OCI-LY3 (cell line): Measurements from ENCODE around the gene PLEKHG3.

ENCODE experiments used
- H2AFZ ChIP-seq: fragments of 200-600, 300-600 bp; shearing (Covaris generic); 2 replicates; pipeline ENCODE4 v1.6.0; 2014; ENCODE audit warnings: antibody characterized with exemption, low read depth, low read length
- H3K27ac ChIP-seq: fragments of 200-600, 300-600 bp; sonication (generic); 2 replicates; pipeline ENCODE4 v1.5.1; 2014; ENCODE audit warnings: mild to moderate bottlenecking, low read length, moderate library complexity, mixed read lengths
- H3K27me3 ChIP-seq: fragments of 200-600, 300-600 bp; sonication (generic); 2 replicates; pipeline ENCODE4 v1.6.1; 2014; ENCODE audit warnings: low read depth, low read length, mixed read lengths
- H3K36me3 ChIP-seq: fragments of 200-600, 300-600 bp; sonication (generic); replicated peaks from 2 replicates; pipeline ENCODE3; 2014; ENCODE audit warnings: low read depth, low read length, mixed read lengths
- H3K4me1 ChIP-seq: fragments of 300-600, 200-600 bp; sonication (generic); 2 replicates; pipeline ENCODE4 v1.6.1; 2014; ENCODE audit warnings: low read length, mixed read lengths
- H3K4me2 ChIP-seq: fragments of 200-600, 300-600 bp; sonication (generic); 2 replicates; pipeline ENCODE4 v1.6.1; 2014; ENCODE audit warnings: low read length, mixed read lengths
- H3K4me3 ChIP-seq: fragments of 300-600, 200-600 bp; sonication (generic); 2 replicates; pipeline ENCODE4 v1.5.1; 2014; ENCODE audit warnings: antibody characterized with exemption, mild to moderate bottlenecking, low read length, moderate library complexity
- H3K79me2 ChIP-seq: fragments of 300-600, 200-600 bp; shearing (Covaris generic); 2 replicates; pipeline ENCODE4 v1.6.1; 2014; ENCODE audit warnings: mild to moderate bottlenecking, low read length, mixed read lengths
- H3K9ac ChIP-seq: fragments of 300-600, 200-600 bp; shearing (Covaris generic); 2 replicates; pipeline ENCODE4 v1.6.0; 2014; ENCODE audit warnings: mild to moderate bottlenecking, low read length, moderate library complexity
- H3K9me3 ChIP-seq: fragments of 200-600, 300-600 bp; shearing (Covaris generic); 2 replicates; pipeline ENCODE4 v1.6.1; 2014; ENCODE audit warnings: low read length, mixed read lengths; ENCODE audit not compliant: insufficient read depth
- H4K20me1 ChIP-seq: fragments of 200-600, 300-600 bp; sonication (generic); 2 replicates; pipeline ENCODE4 v1.6.1; 2016; ENCODE audit warnings: low read length, mixed read lengths; ENCODE audit not compliant: insufficient read depth
- CTCF ChIP-seq: fragments of 200-600, 300-600 bp; sonication (generic); IDR thresholded peaks from 2 replicates; pipeline ENCODE4 v1.5.1; 2014; ENCODE audit warnings: antibody characterized with exemption, low read length, low read depth
- EZH2phosphoT487 ChIP-seq: fragments of 200-600 bp; shearing (Covaris generic); IDR thresholded peaks from 2 replicates; pipeline ENCODE4 v1.6.1; 2018; ENCODE audit warnings: antibody characterized with exemption, mixed run types, low read depth

The PLEKHG3 gene

GRCh38 chr14:64724578-64724930 lies 20.3 kb downstream of the PLEKHG3 start:
- no peaks in the 10 kb centered on the region for H3K9me3 ChIP-seq

GRCh38 chr14:64725261-64725815 lies 21.1 kb downstream of the PLEKHG3 start:
- H4K20me1 ChIP-seq = no peaks in the 10 kb centered on the region
- H3K79me2 ChIP-seq = no peaks in the 10 kb centered on the region
- H3K9me3 ChIP-seq = no peaks in the 10 kb centered on the region
- no peak overlapping the region for H3K27ac ChIP-seq
- H3K27me3 ChIP-seq = peaks cover 8% of the 10 kb centered on the region; the same call in 1 of the 2 replicates
- peaks cover 19% of the 10 kb centered on the region for H3K4me1 ChIP-seq
- no peak overlapping the region for H3K9ac ChIP-seq
- no peaks in the 10 kb centered on the region for H3K36me3 ChIP-seq
- H3K4me2 ChIP-seq = no peak overlapping the region
- no peak overlapping the region for H3K4me3 ChIP-seq
- TF ChIP-seq EZH2phosphoT487 (no peak), CTCF (no peak)
- no peak overlapping the region for H2AFZ ChIP-seq

More at GRCh38 chr14:64724578-64724930, 20.3 kb downstream of the PLEKHG3 start:
- no peak overlapping the region for H3K27ac ChIP-seq
- H3K4me3 ChIP-seq = no peak overlapping the region
- no peaks in the 10 kb centered on the region for H3K79me2 ChIP-seq
- H3K4me2 ChIP-seq = no peak overlapping the region
- TF ChIP-seq EZH2phosphoT487 (no peak), CTCF (no peak)
- no peaks in the 10 kb centered on the region for H4K20me1 ChIP-seq
- peaks cover 19% of the 10 kb centered on the region for H3K4me1 ChIP-seq
- peaks cover 8% of the 10 kb centered on the region; the same call in 1 of the 2 replicates for H3K27me3 ChIP-seq
- no peak overlapping the region for H3K9ac ChIP-seq
- no peak overlapping the region for H2AFZ ChIP-seq
- H3K36me3 ChIP-seq = no peaks in the 10 kb centered on the region

- Histone ChIP-seq H3K9me3 (no peaks in the 10 kb centered on the region), H3K79me2 (no peaks in the 10 kb centered on the region), H3K27ac (no peak overlapping the region), H3K4me2 (peak overlapping the region; percentile 39), H2AFZ (no peak overlapping the region), H3K9ac (no peak overlapping the region), H4K20me1 (no peaks in the 10 kb centered on the region), H3K36me3 (no peaks in the 10 kb centered on the region), H3K27me3 (peaks cover 8% of the 10 kb centered on the region; the same call in 1 of the 2 replicates), H3K4me3 (no peak overlapping the region), H3K4me1 (peaks cover 19% of the 10 kb centered on the region)
- TF ChIP-seq CTCF = no peak
- no peak for TF ChIP-seq EZH2phosphoT487
These were observed 21.8 kb downstream of the PLEKHG3 start for GRCh38 chr14:64725879-64726584.

- peak overlapping the region; percentile 39 for H3K4me2 ChIP-seq
These were observed 22.3 kb downstream of the PLEKHG3 start for GRCh38 chr14:64726585-64726890.

More at GRCh38 chr14:64726585-64726890, 22.3 kb downstream of the PLEKHG3 start:
- Histone ChIP-seq H3K9me3 (no peaks in the 10 kb centered on the region), H2AFZ (no peak overlapping the region), H3K79me2 (no peaks in the 10 kb centered on the region), H3K9ac (no peak overlapping the region), H3K4me1 (peaks cover 19% of the 10 kb centered on the region), H4K20me1 (no peaks in the 10 kb centered on the region), H3K36me3 (no peaks in the 10 kb centered on the region), H3K27ac (no peak overlapping the region), H3K27me3 (peaks cover 8% of the 10 kb centered on the region; the same call in 1 of the 2 replicates), H3K4me3 (no peak overlapping the region)
- TF ChIP-seq EZH2phosphoT487 (no peak), CTCF (no peak)
